ENCODE results near the gene APOBEC3H.
"Not testable (repeated sequence)": the region's sequence is repeated elsewhere in the genome, so short reads cannot be mapped to it uniquely, and the experiment has no call there.

Gene APOBEC3H

DNA sequence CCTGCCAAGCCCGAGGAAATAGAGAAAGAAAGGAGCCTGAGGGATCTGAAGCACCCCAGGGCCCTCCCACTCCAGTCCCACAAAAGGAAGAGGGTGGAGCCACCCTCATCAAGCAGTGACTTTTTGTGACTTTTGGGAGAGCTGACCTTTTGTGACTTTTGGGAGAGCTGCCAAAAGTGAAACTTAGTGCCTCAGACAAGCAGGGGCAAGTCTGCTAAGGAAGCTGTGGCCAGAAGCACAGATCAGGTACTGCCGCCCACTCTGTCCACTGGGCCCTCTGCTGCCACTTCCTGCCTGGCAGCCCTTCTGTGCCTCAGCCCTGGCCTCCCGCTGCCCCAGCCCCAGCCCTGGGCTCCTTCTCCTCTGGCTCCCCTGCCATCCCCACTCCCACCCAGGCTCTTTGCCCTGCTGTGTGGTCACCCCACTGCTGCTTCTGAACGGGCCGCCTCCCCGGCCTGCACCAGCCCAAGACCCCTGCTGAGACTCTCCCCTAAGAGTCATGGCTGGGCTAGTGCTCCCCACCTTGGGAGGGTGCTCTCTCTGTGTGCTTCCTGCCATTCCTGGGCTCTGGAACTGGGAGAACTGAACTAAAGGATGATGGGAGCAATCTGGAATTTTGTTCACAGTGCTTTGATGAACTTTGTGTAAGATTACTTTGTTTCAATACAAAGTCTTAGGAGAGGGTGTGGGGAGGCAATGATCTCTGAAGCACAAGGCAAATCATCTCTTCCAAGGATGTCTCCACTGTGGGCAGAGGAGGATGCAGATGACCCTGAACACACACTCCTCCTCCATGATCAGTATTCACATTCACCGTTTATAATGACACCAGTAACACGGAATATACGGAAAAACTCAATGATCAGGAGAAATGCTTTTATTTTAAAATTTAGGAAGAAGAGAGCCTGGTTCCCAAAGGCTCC is at the start of gene APOBEC3H:
Gene APOBEC3H (plus strand): TSS at position 147 of the 923 bp plus-strand sequence. CDS start 3,035 bp downstream, outside the sequence.
- in situ Hi-C loops (cut with HindIII; ENCODE audit: low sequenced_read_pairs): no loop called here

DNA sequence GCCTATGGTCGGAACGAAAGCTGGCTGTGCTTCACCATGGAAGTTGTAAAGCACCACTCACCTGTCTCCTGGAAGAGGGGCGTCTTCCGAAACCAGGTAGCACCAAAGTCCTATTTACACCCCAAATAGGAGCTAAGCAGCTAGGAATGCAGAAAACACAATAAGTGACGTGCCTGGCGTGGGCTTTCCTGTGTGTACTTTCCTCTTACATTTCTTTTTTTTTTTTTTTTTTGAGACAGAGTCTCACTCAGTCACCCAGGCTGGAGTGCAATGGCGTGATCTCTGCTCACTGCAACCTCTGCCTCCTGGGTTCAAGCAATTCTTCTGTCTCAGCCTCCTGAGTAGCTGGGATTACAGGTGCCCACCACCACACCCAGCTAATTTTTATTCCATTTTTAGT is 47.6 kb upstream of the APOBEC3H start:
- in situ Hi-C loops (cut with HindIII; ENCODE audit: low sequenced_read_pairs): loop anchor here (5.0 kb wide), 1 partner anchor 42 kb away; no protein-coding TSS in a partner anchor

DNA sequence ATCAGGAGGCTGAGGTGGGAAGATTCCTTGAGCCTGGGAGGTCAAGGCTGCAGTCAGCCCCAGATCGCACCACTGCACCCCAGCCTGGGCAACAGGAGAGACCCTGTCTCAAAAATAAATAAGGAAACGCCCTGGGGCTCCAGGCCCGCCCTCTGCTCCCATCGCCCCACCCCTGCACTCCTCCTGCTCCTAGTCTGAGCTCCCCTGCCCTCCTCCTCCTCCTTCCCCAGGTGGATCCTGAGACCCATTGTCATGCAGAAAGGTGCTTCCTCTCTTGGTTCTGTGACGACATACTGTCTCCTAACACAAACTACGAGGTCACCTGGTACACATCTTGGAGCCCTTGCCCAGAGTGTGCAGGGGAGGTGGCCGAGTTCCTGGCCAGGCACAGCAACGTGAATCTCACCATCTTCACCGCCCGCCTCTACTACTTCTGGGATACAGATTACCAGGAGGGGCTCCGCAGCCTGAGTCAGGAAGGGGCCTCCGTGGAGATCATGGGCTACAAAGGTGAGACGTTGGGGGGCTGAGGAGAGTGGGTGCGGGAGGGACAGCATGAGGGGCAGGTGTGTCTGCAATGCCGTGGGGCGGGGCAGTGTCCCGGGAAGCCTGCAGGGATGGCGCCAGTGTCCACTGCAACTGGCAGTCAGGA is 45.1 kb upstream of the APOBEC3H start:
- in situ Hi-C loops (cut with HindIII; ENCODE audit: low sequenced_read_pairs): not testable (repeated sequence)

DNA sequence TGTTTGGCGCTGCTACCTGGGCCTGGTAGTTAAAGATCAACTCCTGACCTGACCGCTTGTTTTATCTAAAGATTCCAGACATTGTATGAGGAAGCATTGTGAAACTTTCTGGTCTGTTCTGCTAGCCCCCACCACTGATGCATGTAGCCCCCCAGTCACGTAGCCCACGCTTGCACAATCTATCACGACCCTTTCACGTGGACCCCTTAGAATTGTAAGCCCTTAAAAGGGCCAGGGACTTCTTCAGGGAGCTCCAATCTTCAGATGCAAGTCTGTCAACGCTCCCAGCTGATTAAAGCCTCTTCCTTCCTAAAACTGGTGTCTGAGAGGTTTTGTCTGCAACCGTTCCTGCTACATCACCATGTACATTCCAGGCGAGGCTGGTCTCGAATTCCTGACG is 41.4 kb upstream of the APOBEC3H start:
- in situ Hi-C loops (cut with HindIII; ENCODE audit: low sequenced_read_pairs): no loop called here

DNA sequence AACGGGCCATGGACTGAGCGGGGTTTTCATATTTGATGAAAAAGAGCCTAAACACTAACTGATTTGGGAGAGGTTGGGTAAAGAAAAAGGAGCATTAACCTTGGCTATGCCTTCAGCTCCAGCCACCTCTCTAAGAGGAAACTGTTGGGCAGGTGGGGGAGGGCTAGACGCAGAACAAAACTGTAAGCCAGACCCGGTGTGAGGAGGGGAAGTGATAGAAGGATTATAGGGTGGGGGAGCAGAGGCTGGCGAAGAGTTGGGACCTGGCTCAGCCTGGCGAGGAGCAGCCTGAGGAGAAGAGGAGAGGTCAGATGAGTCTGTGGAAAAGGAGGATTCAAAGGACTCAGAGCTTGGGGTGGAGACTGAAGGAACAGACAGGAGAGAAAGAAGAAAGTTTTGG is 35.8 kb upstream of the APOBEC3H start:
- in situ Hi-C loops (cut with HindIII; ENCODE audit: low sequenced_read_pairs): not testable (repeated sequence)

DNA sequence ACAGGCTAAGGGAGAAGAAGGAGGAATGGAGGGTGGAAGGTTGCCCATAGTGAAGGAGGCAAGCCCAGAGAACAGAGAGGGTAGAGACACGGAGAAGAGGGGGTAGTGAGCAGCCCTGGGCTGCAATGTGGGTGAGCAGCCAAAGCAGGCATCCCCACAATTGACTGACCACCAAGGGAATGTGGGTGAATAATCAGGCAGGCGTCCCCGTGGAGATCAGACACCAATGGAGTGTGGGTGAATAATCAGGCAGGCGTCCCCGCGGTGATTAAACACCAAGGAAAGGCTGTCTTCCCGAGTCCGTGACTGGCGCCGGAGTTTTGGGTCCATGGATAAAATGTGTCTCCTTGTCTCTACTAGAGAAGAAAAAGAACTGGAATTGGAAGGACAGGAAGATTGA is 35.1 kb upstream of the APOBEC3H start:
- in situ Hi-C loops (cut with HindIII; ENCODE audit: low sequenced_read_pairs): not testable (repeated sequence)

DNA sequence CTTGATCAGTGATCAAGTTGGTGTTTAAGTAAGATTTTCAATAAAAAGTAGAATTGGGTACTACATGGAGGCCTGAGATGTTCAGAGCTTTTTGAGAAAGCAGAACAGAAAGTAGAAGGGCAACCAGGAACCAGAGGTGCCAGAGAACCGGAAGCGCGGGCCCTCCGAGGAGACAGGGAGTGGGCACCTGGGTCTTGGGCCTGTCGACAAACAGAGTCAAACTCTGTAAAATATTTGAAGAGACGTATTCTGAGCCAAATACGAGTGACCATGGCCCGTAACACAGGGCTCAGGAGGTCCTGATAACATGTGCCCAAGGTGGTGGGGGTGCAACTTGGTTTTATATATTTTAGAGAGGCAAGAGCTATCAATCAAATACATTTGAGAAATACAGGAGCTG is 33.1 kb upstream of the APOBEC3H start:
- in situ Hi-C loops (cut with HindIII; ENCODE audit: low sequenced_read_pairs): not testable (repeated sequence)

DNA sequence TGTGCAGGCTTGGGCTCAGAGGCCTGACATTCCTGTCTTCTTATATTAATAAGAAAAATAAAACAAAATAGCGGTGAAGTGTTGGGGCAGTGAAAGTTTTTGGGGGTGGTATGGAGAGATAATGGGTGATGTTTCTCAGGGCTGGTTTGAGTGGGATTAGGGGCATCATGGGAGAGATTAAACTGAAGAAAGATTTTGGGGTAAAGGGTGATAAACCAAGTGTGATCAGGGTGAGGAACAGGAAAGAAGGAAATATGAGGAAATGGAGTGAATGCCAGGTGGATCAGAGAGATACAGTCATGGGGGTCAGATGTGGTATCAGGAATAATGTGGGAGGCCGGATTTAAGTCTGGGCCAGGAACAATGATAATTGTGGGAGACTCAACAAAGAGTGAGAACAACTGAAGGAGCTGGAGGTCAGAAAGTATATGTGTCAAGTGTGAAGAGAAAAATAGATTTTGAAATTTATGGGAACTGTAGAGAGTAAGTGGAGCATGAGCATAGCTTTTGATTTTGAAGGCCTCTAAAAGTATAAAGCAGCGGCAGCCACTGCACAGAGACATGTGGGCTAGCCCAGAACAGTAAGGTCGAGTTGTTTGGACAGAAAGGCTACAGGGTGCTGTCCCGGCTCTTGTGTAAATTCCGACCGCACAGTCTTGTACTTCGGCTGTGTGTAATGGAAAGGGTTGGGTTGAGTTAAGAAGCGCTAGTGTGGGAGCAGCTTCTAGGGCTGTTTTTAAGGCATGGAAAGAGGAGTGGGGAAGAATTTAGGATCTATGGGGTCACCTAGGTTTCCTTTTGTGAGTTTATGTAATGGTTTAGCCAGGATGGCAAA is 30.4 kb upstream of the APOBEC3H start:
- in situ Hi-C loops (cut with HindIII; ENCODE audit: low sequenced_read_pairs): not testable (repeated sequence)

DNA sequence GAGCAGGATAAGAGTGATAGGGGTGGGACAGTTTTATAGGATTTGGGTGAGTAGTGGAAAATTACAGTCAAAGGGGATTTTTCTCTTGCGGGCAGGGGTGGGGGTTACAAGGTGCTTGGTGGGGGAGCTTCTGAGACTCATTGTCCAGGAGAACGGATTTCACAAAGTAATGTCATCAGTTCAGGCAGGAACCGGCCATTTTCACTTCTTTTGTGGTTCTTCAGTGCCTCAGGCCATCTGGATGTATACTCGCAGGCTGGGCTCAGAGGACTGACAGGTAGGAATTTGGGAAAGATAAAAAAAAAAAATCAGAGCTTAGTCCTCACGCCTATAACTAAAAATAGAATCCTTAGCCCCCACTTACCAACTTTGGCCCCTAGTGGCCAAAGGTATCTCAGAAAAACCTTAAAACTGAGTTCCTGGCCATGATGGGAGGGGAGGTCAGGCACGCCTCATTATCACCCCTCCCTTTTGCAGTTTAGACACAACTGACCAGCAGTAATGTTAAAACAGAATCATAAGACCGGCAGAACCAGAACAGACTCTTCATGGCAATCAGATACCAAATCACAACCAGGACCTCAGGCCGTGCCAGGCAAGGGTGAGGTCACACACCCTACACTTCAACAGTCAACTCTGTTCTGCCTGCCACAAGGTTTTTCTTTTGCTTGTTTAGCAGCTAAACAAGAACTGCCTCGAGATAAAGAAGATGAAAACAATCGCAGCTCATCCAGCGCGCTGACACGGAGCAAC is 28.8 kb upstream of the APOBEC3H start:
- in situ Hi-C loops (cut with HindIII; ENCODE audit: low sequenced_read_pairs): no loop called here

DNA sequence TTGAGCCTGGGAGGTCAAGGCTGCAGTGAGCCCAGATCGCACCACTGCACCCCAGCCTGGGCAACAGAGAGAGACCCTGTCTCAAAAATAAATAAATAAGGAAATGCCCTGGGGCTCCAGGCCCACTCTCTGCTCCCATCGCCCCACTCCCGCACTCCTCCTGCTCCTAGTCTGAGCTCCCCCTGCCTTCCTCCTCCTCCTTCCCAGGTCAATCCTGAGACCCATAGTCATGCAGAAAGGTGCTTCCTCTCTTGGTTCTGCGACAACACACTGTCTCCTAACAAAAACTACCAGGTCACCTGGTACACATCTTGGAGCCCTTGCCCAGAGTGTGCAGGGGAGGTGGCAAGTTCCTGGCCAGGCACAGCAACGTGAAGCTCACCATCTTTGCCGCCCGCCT is 26.9 kb upstream of the APOBEC3H start:
- in situ Hi-C loops (cut with HindIII; ENCODE audit: low sequenced_read_pairs): no loop called here

DNA sequence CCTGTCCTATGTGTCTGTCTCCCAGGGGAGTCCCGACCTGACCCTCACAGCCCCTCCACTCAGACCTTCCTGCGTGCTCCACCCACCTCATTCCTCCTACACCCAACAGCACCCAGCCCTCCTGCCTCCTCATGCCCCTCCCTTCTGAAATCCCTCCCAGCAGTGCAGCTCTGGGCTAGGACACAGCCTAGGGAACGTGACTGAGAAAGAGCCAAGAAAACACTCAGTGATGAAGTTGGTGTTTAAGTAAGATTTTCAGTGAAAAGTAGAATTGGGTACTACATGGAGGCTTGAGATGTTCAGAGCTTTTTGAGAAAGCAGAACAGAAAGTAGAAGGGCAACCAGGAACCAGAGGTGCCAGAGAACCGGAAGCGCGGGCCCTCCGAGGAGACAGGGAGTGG is 24.5 kb upstream of the APOBEC3H start:
- in situ Hi-C loops (cut with HindIII; ENCODE audit: low sequenced_read_pairs): not testable (repeated sequence)

DNA sequence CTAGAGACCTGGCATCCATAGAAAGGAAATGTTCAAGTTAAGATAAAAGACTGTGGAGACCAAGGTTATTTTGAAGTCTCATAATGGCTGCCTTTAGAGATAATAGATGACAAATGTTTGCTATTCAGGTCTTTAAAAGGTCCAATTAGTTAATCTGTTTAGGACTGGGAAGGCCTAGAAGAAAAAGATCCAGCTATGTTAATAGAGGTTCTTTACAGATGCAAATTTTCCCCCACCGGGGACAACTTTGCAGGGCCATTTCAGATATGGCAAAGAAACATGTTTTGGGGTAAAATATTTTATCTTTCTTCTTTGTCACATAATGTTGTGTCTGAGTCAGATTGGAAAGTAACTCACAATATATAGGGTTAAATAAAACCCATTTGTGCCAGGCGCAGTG is 23.1 kb upstream of the APOBEC3H start:
- in situ Hi-C loops (cut with HindIII; ENCODE audit: low sequenced_read_pairs): no loop called here

DNA sequence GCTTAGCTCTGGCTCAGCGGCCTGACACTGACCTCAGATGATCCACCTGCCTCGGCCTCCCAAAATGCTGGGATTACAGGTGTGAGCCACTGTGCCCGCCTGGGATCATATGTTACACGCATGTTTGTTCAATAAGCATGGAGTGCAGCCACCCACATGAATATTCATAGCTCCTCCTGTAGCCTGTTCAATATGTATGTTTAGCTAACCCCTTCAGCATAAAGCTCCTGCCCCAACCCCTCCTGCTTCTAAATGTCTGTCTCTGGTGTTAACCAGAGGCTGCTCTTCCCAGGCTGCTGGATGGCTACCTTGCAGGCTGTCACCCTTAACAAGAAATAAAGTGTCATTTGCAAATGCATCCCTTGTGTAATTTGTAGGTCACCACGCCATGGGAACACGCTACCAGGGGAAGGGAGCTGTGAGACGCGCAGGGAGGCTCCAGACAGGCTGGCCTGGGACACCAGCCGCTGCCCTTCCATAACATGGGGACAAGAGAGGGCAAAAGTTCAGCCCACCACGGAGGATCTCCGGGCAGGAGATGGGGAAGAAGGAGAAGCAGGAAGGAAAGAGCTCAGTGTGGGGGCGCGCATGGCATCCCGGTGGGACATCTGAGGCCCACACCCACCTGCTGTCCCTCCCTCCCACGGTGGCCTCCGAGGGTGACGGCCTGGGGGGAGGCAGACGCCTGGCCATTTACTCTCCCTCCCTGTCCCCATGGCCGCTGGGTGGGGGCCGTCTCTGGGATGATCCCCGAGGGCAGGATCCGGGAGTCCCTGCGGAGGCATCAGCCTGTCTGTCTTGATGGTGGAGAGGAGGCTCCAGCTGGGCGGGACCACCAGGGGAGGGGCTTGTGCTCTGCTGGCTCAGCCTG is 20.7 kb upstream of the APOBEC3H start:
- in situ Hi-C loops (cut with HindIII; ENCODE audit: low sequenced_read_pairs): not testable (repeated sequence)

DNA sequence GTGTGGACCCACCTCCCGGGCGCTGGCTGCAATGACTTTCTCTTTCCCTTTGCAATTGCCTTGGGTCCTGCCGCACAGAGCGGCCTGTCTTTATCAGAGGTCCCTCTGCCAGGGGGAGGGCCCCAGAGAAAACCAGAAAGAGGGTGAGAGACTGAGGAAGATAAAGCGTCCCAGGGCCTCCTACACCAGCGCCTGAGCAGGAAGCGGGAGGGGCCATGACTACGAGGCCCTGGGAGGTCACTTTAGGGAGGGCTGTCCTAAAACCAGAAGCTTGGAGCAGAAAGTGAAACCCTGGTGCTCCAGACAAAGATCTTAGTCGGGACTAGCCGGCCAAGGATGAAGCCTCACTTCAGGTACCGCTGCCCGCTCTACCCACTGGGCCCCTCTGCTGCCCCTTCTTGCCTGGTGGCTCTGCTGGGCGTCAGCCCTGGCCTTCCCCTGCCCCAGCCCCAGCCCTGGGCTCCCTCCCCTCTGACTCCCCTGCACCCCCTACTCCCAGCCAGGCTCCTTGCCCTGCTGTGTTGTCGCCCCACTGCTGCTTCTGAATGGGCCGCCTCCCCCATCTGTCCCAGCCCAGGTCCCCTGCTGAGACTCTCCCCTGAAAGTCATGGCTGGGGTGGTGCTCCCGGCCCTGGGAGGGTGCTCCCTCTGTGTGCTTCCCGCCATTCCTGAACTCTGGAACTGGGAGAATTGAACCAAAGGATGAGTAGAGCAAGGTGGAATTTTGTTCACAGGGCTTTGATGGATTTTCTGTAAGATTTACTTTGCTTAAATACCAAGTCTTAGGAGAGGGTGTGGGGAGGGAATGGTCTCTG is 19.8 kb upstream of the APOBEC3H start, which contains the start of gene APOBEC3G:
Gene APOBEC3G (plus strand): TSS at position 250 of the 815 bp plus-strand sequence. CDS start 87 bp downstream, at position 337.
- in situ Hi-C loops (cut with HindIII; ENCODE audit: low sequenced_read_pairs): not testable (repeated sequence)

DNA sequence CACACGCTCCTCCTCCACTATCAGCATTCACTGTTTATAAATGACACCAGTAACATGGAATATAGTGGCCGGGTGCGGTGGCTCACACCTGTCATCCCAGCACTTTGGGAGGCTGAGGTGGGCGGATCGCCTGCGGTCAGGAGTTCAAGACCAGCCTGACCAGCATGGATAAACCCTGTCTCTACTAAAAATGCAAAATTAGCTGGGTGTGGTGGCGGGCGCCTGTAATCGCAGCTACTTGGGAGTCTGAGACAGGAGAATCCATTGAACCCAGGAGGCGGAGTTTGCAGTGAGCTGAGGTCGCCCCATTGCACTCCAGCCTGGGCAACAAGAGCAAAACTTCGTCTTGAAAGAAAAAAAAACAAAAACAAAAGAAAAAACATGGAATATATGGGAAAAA is 19.1 kb upstream of the APOBEC3H start:
- in situ Hi-C loops (cut with HindIII; ENCODE audit: low sequenced_read_pairs): not testable (repeated sequence)

DNA sequence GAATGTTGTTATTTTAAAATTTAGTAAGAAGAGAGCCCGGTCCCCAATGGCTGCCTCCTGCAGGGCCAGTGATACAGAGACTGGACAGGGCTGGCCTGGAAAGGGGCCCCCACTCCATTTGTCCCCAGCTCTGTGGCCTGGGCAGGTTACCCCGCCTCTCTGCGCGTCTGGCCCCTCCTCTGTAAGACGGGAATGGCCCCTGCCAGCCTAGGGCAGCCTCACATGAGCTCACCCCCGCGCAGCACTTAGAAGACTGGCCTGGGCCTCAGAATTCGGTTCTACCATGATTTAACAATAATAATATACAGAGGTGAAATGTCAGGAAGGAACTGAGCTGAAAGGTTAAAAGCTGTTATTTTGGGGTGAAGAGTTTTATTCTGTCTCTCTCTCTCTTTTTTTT is 18.7 kb upstream of the APOBEC3H start:
- in situ Hi-C loops (cut with HindIII; ENCODE audit: low sequenced_read_pairs): no loop called here

DNA sequence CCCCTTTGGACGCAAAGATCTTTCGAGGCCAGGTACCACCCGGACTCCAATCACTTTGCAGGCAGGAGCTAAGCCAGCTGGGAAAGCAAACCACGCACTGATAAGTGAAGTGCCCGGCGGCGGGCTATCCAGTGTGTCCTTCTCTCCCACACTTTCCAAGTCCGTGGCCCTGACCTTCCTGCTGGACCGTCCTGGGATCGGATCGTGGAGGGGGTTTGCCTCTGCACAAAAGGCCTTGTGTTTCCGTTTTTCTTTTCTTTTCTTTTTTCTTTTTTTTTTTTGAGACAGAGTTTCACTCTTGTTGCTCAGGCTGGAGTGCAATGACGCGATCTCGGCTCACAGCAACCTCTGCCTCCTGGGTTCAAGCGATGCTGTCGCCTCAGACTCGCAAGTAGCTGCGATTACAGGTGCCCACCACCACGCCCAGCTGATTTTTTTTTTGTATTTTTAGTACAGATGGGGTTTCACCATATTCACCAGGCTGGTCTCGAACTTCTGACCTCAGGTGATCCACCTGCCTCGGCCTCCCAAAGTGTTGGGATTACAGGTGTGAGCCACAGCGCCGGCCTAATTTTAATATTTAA is 17.9 kb upstream of the APOBEC3H start:
- in situ Hi-C loops (cut with HindIII; ENCODE audit: low sequenced_read_pairs): not testable (repeated sequence)

Measured in endothelial cell of hepatic sinusoid (primary cell).